H1 (cell line): ENCODE results near the gene TMEM223. TPM values are rescaled to one million over a fixed set of nuclear protein-coding genes. Genes with fewer than 3 reads are reported as not detected.

Source experiments
- CTCF ChIA-PET: fragments of 300-600 bp; sonication (Branson Sonifier 250); formaldehyde crosslinking; loops from one replicate; lab custom pipeline; 2021; ENCODE audit not compliant: partially characterized antibody; lab: Charles Lee
- POLR2A ChIA-PET: fragments of 300-600 bp; sonication (Branson Sonifier 250); formaldehyde crosslinking; loops from one replicate; lab custom pipeline; 2021; ENCODE audit warnings: inconsistent platforms; ENCODE audit not compliant: partially characterized antibody; lab: Charles Lee
- DNase-seq, 2 experiments: peaks; one replicate each; pipeline versions ENCODE4 v3.0.0 to v3.0.0-alpha.2; 2010 to 2022; ENCODE audit warnings: low spot score in 2 of 2, low read depth in 1 of 2, mixed read lengths in 1 of 2
- FAIRE-seq: peaks from 2 replicates; lab custom pipeline; 2011; peaks lifted over from hg19 to GRCh38; lab: Jason Lieb, UNC
- H2AFZ ChIP-seq: 2 replicates; pipeline ENCODE4 v1.8.1; 2012; ENCODE audit warnings: low read length, inconsistent platforms
- H2AK5ac ChIP-seq: 2 replicates; pipeline ENCODE4 v1.6.1; 2013; ENCODE audit warnings: low read depth, low read length
- H2BK120ac ChIP-seq: replicated peaks from 2 replicates; pipeline ENCODE3; 2013; ENCODE audit warnings: low read depth, low read length, inconsistent platforms
- H2BK12ac ChIP-seq: 2 replicates; pipeline ENCODE4 v1.6.1; 2013; ENCODE audit warnings: low read depth, low read length
- H2BK15ac ChIP-seq: 2 replicates; pipeline ENCODE4 v1.6.1; 2013; ENCODE audit warnings: low read length
- H2BK20ac ChIP-seq: 2 replicates; pipeline ENCODE4 v1.6.1; 2013; ENCODE audit warnings: low read length
- H2BK5ac ChIP-seq: 2 replicates; pipeline ENCODE4 v1.6.1; 2013; ENCODE audit warnings: low read depth, low read length
- H3K14ac ChIP-seq: 2 replicates; pipeline ENCODE4 v1.6.1; 2013; ENCODE audit warnings: inconsistent platforms; ENCODE audit not compliant: insufficient read length
- H3K18ac ChIP-seq: 2 replicates; pipeline ENCODE4 v1.6.1; 2013; ENCODE audit warnings: low read length; ENCODE audit errors: extremely low read depth
- H3K23ac ChIP-seq: 2 replicates; pipeline ENCODE4 v1.6.1; 2013; ENCODE audit warnings: inconsistent platforms; ENCODE audit not compliant: insufficient read length
- H3K23me2 ChIP-seq: 2 replicates; pipeline ENCODE4 v1.6.1; 2013; ENCODE audit warnings: low read depth, low read length
- H3K27ac ChIP-seq: 2 replicates; pipeline ENCODE4 v1.6.1; 2011; ENCODE audit warnings: low read depth, low read length, inconsistent platforms
- H3K27me3 ChIP-seq, 4 experiments: replicated peaks in 1 of 4; 1 replicate in 1 of 4; 2 replicates in 3 of 4; pipeline versions ENCODE4 v1.6.1 to v1.8.1; 2011 to 2013; ENCODE audit warnings: low read length in 3 of 4, mild to moderate bottlenecking in 3 of 4, inconsistent platforms in 2 of 4, mixed read lengths in 2 of 4, moderate library complexity in 1 of 4; ENCODE audit not compliant: control insufficient read depth in 3 of 4, insufficient read depth in 3 of 4; ENCODE audit errors: extremely low read depth in 1 of 4
- H3K36me3 ChIP-seq, 4 experiments: 2 replicates each; pipeline versions ENCODE4 v1.6.1 to v1.8.1; 2011 to 2013; ENCODE audit warnings: mild to moderate bottlenecking in 4 of 4, low read length in 3 of 4, moderate library complexity in 2 of 4, control low read depth in 1 of 4, inconsistent platforms in 1 of 4; ENCODE audit not compliant: insufficient read depth in 4 of 4, control insufficient read depth in 2 of 4
- H3K4ac ChIP-seq: replicated peaks from 2 replicates; pipeline ENCODE3; 2013; ENCODE audit warnings: low read length, low read depth, mixed read lengths, inconsistent platforms; ENCODE audit not compliant: insufficient read length
- H3K4me1 ChIP-seq, 4 experiments: replicated peaks in 1 of 4; 1 replicate in 1 of 4; 2 replicates in 3 of 4; pipeline versions ENCODE4 v1.6.1 to v1.8.1; 2011 to 2013; ENCODE audit warnings: low read length in 3 of 4, inconsistent platforms in 2 of 4, mixed read lengths in 1 of 4; ENCODE audit not compliant: insufficient read depth in 4 of 4, control insufficient read depth in 3 of 4
- H3K4me2 ChIP-seq, 2 experiments: 2 replicates each; pipeline versions ENCODE4 v1.6.1 to v1.8.1; 2011 to 2013; ENCODE audit warnings: low read depth in 2 of 2, low read length in 2 of 2, control low read depth in 1 of 2, inconsistent platforms in 1 of 2, mild to moderate bottlenecking in 1 of 2; ENCODE audit not compliant: insufficient read depth in 1 of 2
- H3K4me3 ChIP-seq, 4 experiments: fragments of 200-600, 300-600 bp in 1 of 4; sonication (generic), shearing (Covaris generic), sonication (Bioruptor Twin) in 1 of 4; 2 replicates each; pipeline versions ENCODE4 v1.5.1 to v1.8.1; 2011 to 2016; ENCODE audit warnings: low read length in 4 of 4, low read depth in 3 of 4, control low read depth in 2 of 4, inconsistent platforms in 2 of 4, mild to moderate bottlenecking in 2 of 4, mixed read lengths in 1 of 4, moderate library complexity in 1 of 4; ENCODE audit not compliant: insufficient read depth in 2 of 4; ENCODE audit errors: extremely low read depth in 1 of 4
- H3K56ac ChIP-seq: replicated peaks from 2 replicates; pipeline ENCODE3; 2013; ENCODE audit warnings: low read depth, mild to moderate bottlenecking, mixed read lengths, low read length, inconsistent platforms; ENCODE audit not compliant: insufficient read length
- H3K79me1 ChIP-seq: 2 replicates; pipeline ENCODE4 v1.6.1; 2013; ENCODE audit warnings: low read depth, low read length, control low read depth
- H3K79me2 ChIP-seq, 2 experiments: 2 replicates each; pipeline versions ENCODE4 v1.6.1 to v1.8.1; 2012 to 2013; ENCODE audit warnings: low read length in 2 of 2, mild to moderate bottlenecking in 2 of 2, inconsistent platforms in 1 of 2; ENCODE audit not compliant: insufficient read depth in 2 of 2, control insufficient read depth in 1 of 2
- H3K9ac ChIP-seq, 4 experiments: replicated peaks in 1 of 4; 1 replicate in 1 of 4; 2 replicates in 3 of 4; pipeline versions ENCODE4 v1.6.1 to v1.8.1; 2011 to 2013; ENCODE audit warnings: low read depth in 3 of 4, low read length in 3 of 4, control low read depth in 2 of 4, mild to moderate bottlenecking in 2 of 4, moderate library complexity in 2 of 4, inconsistent platforms in 1 of 4; ENCODE audit errors: extremely low read depth in 1 of 4
- H3K9me3 ChIP-seq, 2 experiments: 2 replicates each; pipeline versions ENCODE4 v1.6.1 to v1.8.1; 2012 to 2013; ENCODE audit warnings: mild to moderate bottlenecking in 2 of 2, moderate library complexity in 2 of 2, control low read depth in 1 of 2, inconsistent platforms in 1 of 2, low read depth in 1 of 2, low read length in 1 of 2, mixed read lengths in 1 of 2; ENCODE audit not compliant: insufficient read depth in 2 of 2
- H4K20me1 ChIP-seq, 2 experiments: replicated peaks in 1 of 2; 2 replicates each; pipeline versions ENCODE3 to v1.8.1; 2011 to 2013; ENCODE audit warnings: inconsistent platforms in 2 of 2, low read length in 2 of 2, mild to moderate bottlenecking in 1 of 2; ENCODE audit not compliant: insufficient read depth in 2 of 2, control insufficient read depth in 1 of 2
- H4K5ac ChIP-seq: 2 replicates; pipeline ENCODE4 v1.6.1; 2013; ENCODE audit warnings: low read length, low read depth, mixed read lengths, inconsistent platforms; ENCODE audit not compliant: insufficient read length
- H4K8ac ChIP-seq: 2 replicates; pipeline ENCODE4 v1.8.0; 2013; ENCODE audit warnings: mild to moderate bottlenecking, moderate library complexity, low read length, inconsistent platforms; ENCODE audit not compliant: insufficient read depth; ENCODE audit errors: extremely low read depth
- H4K91ac ChIP-seq: replicated peaks from 2 replicates; pipeline ENCODE3; 2013; ENCODE audit warnings: low read length, mixed read lengths, inconsistent platforms; ENCODE audit not compliant: insufficient read length
- BCL11A ChIP-seq, 2 experiments: IDR thresholded peaks; one replicate each; pipeline ENCODE4 v1.6.1; 2011; ENCODE audit warnings: low read depth in 2 of 2, low read length in 2 of 2, mild to moderate bottlenecking in 2 of 2
- BRCA1 ChIP-seq: IDR thresholded peaks from 2 replicates; pipeline ENCODE4 v1.6.1; 2012; ENCODE audit warnings: low read depth, low read length, improper control_type of control experiment
- E2F6 ChIP-seq: IDR thresholded peaks from 2 replicates; pipeline ENCODE4 v1.6.1; 2012; ENCODE audit warnings: inconsistent platforms
- EZH2 ChIP-seq: fragments of 200-600 bp; sonication (generic); IDR thresholded peaks from 2 replicates; pipeline ENCODE4 v1.7.1; 2012; ENCODE audit warnings: low read depth, mild to moderate bottlenecking, moderate library complexity, low read length, inconsistent platforms; ENCODE audit not compliant: severe bottlenecking
- KDM4A ChIP-seq: IDR thresholded peaks from one replicate; pipeline ENCODE4 v1.7.1; 2012; ENCODE audit warnings: low read depth, mild to moderate bottlenecking, moderate library complexity, low read length, inconsistent platforms; ENCODE audit not compliant: severe bottlenecking
- NANOG ChIP-seq: IDR thresholded peaks from 2 replicates; pipeline ENCODE4 v1.6.1; 2011; ENCODE audit warnings: low read length, low read depth, mild to moderate bottlenecking, inconsistent platforms; ENCODE audit not compliant: insufficient read depth, poor library complexity, severe bottlenecking
- POU5F1 ChIP-seq: IDR thresholded peaks from 2 replicates; pipeline ENCODE4 v1.6.1; 2011; ENCODE audit warnings: low read depth, mild to moderate bottlenecking, low read length, moderate library complexity
- RNF2 ChIP-seq: fragments of 200-900, 300-1000 bp; sonication (generic); IDR thresholded peaks from 2 replicates; pipeline ENCODE4 v1.7.1; 2016; ENCODE audit warnings: borderline replicate concordance, low read depth, mild to moderate bottlenecking, antibody characterized with exemption, low read length; ENCODE audit not compliant: poor library complexity, severe bottlenecking; ENCODE audit errors: missing control alignments
- WGBS, 2 experiments: shearing (Covaris generic) in 1 of 2; methylation state at CpG; one replicate each; pipeline versions ENCODE4 v1.1.6 to v1.1.7; 2013 to 2015; ENCODE audit warnings: low lambda C conversion rate in 2 of 2, mixed read lengths in 2 of 2, inconsistent platforms in 1 of 2, low coverage in 1 of 2, missing lambda C conversion rate in 1 of 2; ENCODE audit not compliant: insufficient replicate concordance in 2 of 2, insufficient coverage in 1 of 2, insufficient read length in 1 of 2; ENCODE audit errors: extremely low coverage in 1 of 2, missing lambda C conversion rate in 1 of 2; 5-methylcytosine and 5-hydroxymethylcytosine counted together
- polyA plus RNA-seq, 7 experiments: library from polyadenylated mRNA; depleted of rRNA in 3 of 7; stranded (reverse) in 5 of 7; unstranded in 2 of 7; fragments of >200 nt in 5 of 7; fragments of 200-250 nt in 2 of 7; gene quantifications; 1 replicate in 5 of 7; 2 replicates in 1 of 7; 4 replicates in 1 of 7; pipeline versions ENCODE4 v1.2.1 to v1.2.3, GENCODE V29; 2011 to 2013; ENCODE audit warnings: missing spikeins in 2 of 7, mixed read lengths in 2 of 7
- total RNA-seq: library from RNA; stranded (reverse); fragmentation: NEBNext Ultra II Directional; extraction: Animal tissue kit (Norgen Biotek cat#: 25700); gene quantifications from 2 replicates; pipeline ENCODE4 v1.2.1, GENCODE V29; 2021

TMEM223 gene
- total and polyA plus RNA-seq, 2 of the 8 experiments (the other 6 are each of a cell fraction or from before 2014, with no cell fraction given), result 22.9 to 64.1 TPM

GRCh38 chr11:62839050-62839945 lies 47.5 kb upstream of the TMEM223 start, which contains the start of gene WDR74:
Gene WDR74 (minus strand): TSS chr11:62839590. CDS start chr11:62839570, 20 bp downstream.
- DNase-seq (peak; percentile 73 to 91), FAIRE-seq (no peak)
- ChIA-PET CTCF (interaction anchor here (0.9 to 2.2 kb wide), 4 partner anchors 9 to 50 kb away, joined by 3 to 5 read pairs (median 4); partner anchors contain the start of gene SLC3A2), POLR2A (interaction anchor here (1.0 to 20.0 kb wide), 24 partner anchors 7 to 248 kb away, joined by 3 to 2104 read pairs (median 24); partner anchors contain the start of genes BSCL2, C11orf98, CSKMT and GNG3)
- no peak within 1 kb of the TSS for H3K23ac ChIP-seq
- H3K79me2 ChIP-seq, result peaks cover 0 to 26% of the 10 kb centered on the region in 2 experiments; a peak in 2 of 4 replicates
- H4K5ac ChIP-seq, result peak within 1 kb of the TSS; percentile 79
- peak within 1 kb of the TSS; percentile 96 for H2BK5ac ChIP-seq
- WGBS, 2 experiments, result 1% methylated on average over 59 of the region's 62 CpGs; no CpG with 5 or more reads in 1 of the 2 experiments
- H2BK12ac ChIP-seq, result peak within 1 kb of the TSS; percentile 92
- H3K4me1 ChIP-seq, result peaks cover 0 to 5% (median 1%) of the 10 kb centered on the region in 4 experiments; a peak in 2 of 7 replicates
- peak within 1 kb of the TSS; percentile 87 for H3K27ac ChIP-seq
- peak within 1 kb of the TSS; percentile 75 for H3K18ac ChIP-seq
- H3K14ac ChIP-seq, result no peak within 1 kb of the TSS
- H3K23me2 ChIP-seq, result peaks cover 20% of the 10 kb centered on the region
- H3K4me2 ChIP-seq, result peak within 1 kb of the TSS; percentile 89 to 99
- no peaks in the 10 kb centered on the region for H3K27me3 ChIP-seq
- H2AFZ ChIP-seq, result no peak within 1 kb of the TSS
- H4K20me1 ChIP-seq, result peaks cover 2 to 7% of the 10 kb centered on the region in 2 experiments
- peak within 1 kb of the TSS; percentile 69 to 95 (median 86) for H3K4me3 ChIP-seq
- H3K79me1 ChIP-seq, result peaks cover 3% of the 10 kb centered on the region; the same call in 1 of the 2 replicates
- peak within 1 kb of the TSS; percentile 98 for H3K4ac ChIP-seq
- no peak within 1 kb of the TSS for H2BK20ac ChIP-seq
- H3K36me3 ChIP-seq, result peaks cover 15 to 26% (median 22%) of the 10 kb centered on the region in 4 experiments
- peak within 1 kb of the TSS; percentile 98 for H4K91ac ChIP-seq
- peak within 1 kb of the TSS; percentile 9; the same call in 1 of the 2 replicates for H2AK5ac ChIP-seq
- peak within 1 kb of the TSS; percentile 90 to 95 (median 92) for H3K9ac ChIP-seq
- peak within 1 kb of the TSS; percentile 96 for H4K8ac ChIP-seq
- no peaks in the 10 kb centered on the region for H3K9me3 ChIP-seq
- H3K56ac ChIP-seq, result peak within 1 kb of the TSS; percentile 91
- H2BK15ac ChIP-seq, result peak within 1 kb of the TSS; percentile 47; the same call in 1 of the 2 replicates
- peak within 1 kb of the TSS; percentile 24 for H2BK120ac ChIP-seq
- TF ChIP-seq NANOG, result no peak
- TF ChIP-seq BRCA1, result peak; percentile 43; the same call in 1 of the 2 replicates
- TF ChIP-seq POU5F1, result no peak; the same call in 1 of the 2 replicates
- TF ChIP-seq EZH2, result no peak
- peak; percentile 40 for TF ChIP-seq E2F6
- peak; percentile 100 for TF ChIP-seq KDM4A
- TF ChIP-seq BCL11A (IDR thresholded peaks at IDR 0.05; ENCODE audit: low read depth in 2 of 2, low read length in 2 of 2), result no peak
- no peak for TF ChIP-seq RNF2
